SK-N-SH treated with all-trans-retinoic acid at 6 μM for 48 hours (cell line): ENCODE results near the gene UNC93B1.

ENCODE experiments used
- ATAC-seq: fragments of 200-7000 bp; cut with Tn5 transposase; 3 replicates; pipeline ENCODE4 v1.9.1; 2020; ENCODE audit warnings: mild to moderate bottlenecking, moderate library complexity
- ARNTL ChIP-seq: fragments of 450-650 bp; formaldehyde crosslinking; IDR thresholded peaks from 2 replicates; pipeline ENCODE4 v1.5.0; 2020; ENCODE audit warnings: low read depth, mild to moderate bottlenecking, moderate library complexity, borderline replicate concordance
- BACH2 ChIP-seq: fragments of 250-450 bp; sonication (Bioruptor Pico); IDR thresholded peaks from 2 replicates; pipeline ENCODE4 v1.9.0; 2021; ENCODE audit warnings: mild to moderate bottlenecking, borderline replicate concordance
- CSDC2 ChIP-seq: fragments of 250-450 bp; sonication (Bioruptor Pico); IDR thresholded peaks from 2 replicates; pipeline ENCODE4 v1.5.0; 2020; ENCODE audit warnings: mild to moderate bottlenecking, moderate library complexity
- ESRRG ChIP-seq: fragments of 250-450 bp; sonication (Bioruptor Pico); IDR thresholded peaks from 2 replicates; pipeline ENCODE4 v1.6.1; 2021; ENCODE audit warnings: mild to moderate bottlenecking
- GLIS3 ChIP-seq: fragments of 250-450 bp; sonication (Bioruptor Pico); IDR thresholded peaks from 2 replicates; pipeline ENCODE4 v1.5.0; 2020; ENCODE audit warnings: mild to moderate bottlenecking, moderate library complexity
- ISL1 ChIP-seq: fragments of 250-450 bp; sonication (Bioruptor Pico); IDR thresholded peaks from 2 replicates; pipeline ENCODE4 v2.1.2; 2022; ENCODE audit warnings: mild to moderate bottlenecking, moderate library complexity
- POU6F1 ChIP-seq: fragments of 250-450 bp; sonication (Bioruptor Pico); IDR thresholded peaks from 2 replicates; pipeline ENCODE4 v1.8.0; 2021; ENCODE audit warnings: low read depth, mild to moderate bottlenecking, moderate library complexity, borderline replicate concordance
- PPARA ChIP-seq: fragments of 250-450 bp; sonication (Bioruptor Pico); IDR thresholded peaks from 2 replicates; pipeline ENCODE4 v1.5.0; 2020; ENCODE audit warnings: mild to moderate bottlenecking, borderline replicate concordance
- RARB ChIP-seq: fragments of 250-450 bp; sonication (Bioruptor Pico); IDR thresholded peaks from 2 replicates; pipeline ENCODE4 v1.8.0; 2021; ENCODE audit warnings: mild to moderate bottlenecking, moderate library complexity
- SNAI2 ChIP-seq: fragments of 250-450 bp; sonication (Bioruptor Pico); IDR thresholded peaks from 2 replicates; pipeline ENCODE4 v1.5.0; 2020; ENCODE audit warnings: mild to moderate bottlenecking, moderate library complexity
- TCF4 ChIP-seq: fragments of 250-450 bp; sonication (Bioruptor Pico); IDR thresholded peaks from 2 replicates; pipeline ENCODE4 v1.8.0; 2021; ENCODE audit warnings: mild to moderate bottlenecking, moderate library complexity, borderline replicate concordance
- TSHZ2 ChIP-seq: fragments of 250-450 bp; sonication (Bioruptor Pico); IDR thresholded peaks from 2 replicates; pipeline ENCODE4 v1.5.0; 2020; ENCODE audit warnings: mild to moderate bottlenecking, moderate library complexity
- ZFP30 ChIP-seq: fragments of 450-650 bp; formaldehyde crosslinking; IDR thresholded peaks from 2 replicates; pipeline ENCODE4 v1.5.0; 2022; ENCODE audit warnings: mild to moderate bottlenecking, moderate library complexity
- ZNF565 ChIP-seq: fragments of 450-650 bp; formaldehyde crosslinking; conservative IDR thresholded peaks from 2 replicates; pipeline ENCODE4 v1.5.0; 2020; ENCODE audit warnings: low read depth, mild to moderate bottlenecking, moderate library complexity
- ZNF70 ChIP-seq: fragments of 450-650 bp; formaldehyde crosslinking; IDR thresholded peaks from 2 replicates; pipeline ENCODE4 v1.5.0; 2020; ENCODE audit warnings: mild to moderate bottlenecking, moderate library complexity
- ZNF8 ChIP-seq: fragments of 450-650 bp; formaldehyde crosslinking; IDR thresholded peaks from 2 replicates; pipeline ENCODE4 v1.5.0; 2020; ENCODE audit warnings: mild to moderate bottlenecking, moderate library complexity
- TF ChIP-seq, protein P1 (sequence below): fragments of 250-450 bp; sonication (Bioruptor Pico); IDR thresholded peaks from 2 replicates; pipeline ENCODE4 v1.5.1; 2021; ENCODE audit warnings: mild to moderate bottlenecking, moderate library complexity

The UNC93B1 gene

DNA sequence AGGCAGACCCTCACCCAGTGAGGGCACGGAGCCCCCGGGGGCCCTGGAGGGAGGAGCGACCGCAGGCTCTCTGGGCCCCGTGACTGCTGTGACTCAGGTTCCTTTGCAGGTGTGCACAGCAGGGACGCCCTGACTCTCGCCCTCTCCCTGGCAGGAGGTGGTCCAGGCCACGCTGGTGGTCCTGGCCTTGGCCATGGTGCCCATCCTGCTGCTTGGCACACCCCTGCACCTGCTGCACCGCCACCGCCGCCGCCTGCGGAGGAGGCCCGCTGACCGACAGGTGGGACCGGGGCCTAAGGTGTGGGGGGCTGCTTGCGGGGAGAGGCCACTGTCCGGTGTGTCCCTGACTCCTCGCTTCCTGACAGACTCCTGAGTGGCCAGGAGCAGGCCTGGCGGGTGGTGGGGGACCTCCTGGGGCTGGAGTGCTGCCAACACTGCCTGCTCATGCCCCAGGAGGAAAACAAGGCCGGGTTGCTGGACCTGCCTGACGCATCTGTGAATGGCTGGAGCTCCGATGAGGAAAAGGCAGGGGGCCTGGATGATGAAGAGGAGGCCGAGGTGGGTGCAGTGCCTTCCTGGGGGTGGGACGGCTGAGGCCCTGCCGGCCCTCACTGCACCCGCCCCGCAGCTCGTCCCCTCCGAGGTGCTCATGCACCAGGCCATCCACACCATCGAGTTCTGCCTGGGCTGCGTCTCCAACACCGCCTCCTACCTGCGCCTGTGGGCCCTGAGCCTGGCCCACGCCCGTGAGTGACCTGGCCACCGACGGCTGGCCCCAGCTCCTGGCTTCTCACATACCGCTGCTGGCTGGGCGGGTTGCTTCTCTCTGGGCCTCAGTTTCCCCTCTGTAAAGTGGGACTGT lies 45.8 kb upstream of the UNC93B1 start (continued):
- TF ChIP-seq TSHZ2 (CRISPR knock-in tag) (no peak), ZNF565 (CRISPR knock-in tag) (no peak), RARB (CRISPR knock-in tag) (no peak), ISL1 (CRISPR knock-in tag) (no peak), ZNF70 (CRISPR knock-in tag) (no peak)
- TF ChIP-seq, protein P1, sequence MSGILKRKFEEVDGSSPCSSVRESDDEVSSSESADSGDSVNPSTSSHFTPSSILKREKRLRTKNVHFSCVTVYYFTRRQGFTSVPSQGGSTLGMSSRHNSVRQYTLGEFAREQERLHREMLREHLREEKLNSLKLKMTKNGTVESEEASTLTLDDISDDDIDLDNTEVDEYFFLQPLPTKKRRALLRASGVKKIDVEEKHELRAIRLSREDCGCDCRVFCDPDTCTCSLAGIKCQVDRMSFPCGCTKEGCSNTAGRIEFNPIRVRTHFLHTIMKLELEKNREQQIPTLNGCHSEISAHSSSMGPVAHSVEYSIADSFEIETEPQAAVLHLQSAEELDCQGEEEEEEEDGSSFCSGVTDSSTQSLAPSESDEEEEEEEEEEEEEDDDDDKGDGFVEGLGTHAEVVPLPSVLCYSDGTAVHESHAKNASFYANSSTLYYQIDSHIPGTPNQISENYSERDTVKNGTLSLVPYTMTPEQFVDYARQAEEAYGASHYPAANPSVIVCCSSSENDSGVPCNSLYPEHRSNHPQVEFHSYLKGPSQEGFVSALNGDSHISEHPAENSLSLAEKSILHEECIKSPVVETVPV (CRISPR knock-in tag) = no peak

DNA sequence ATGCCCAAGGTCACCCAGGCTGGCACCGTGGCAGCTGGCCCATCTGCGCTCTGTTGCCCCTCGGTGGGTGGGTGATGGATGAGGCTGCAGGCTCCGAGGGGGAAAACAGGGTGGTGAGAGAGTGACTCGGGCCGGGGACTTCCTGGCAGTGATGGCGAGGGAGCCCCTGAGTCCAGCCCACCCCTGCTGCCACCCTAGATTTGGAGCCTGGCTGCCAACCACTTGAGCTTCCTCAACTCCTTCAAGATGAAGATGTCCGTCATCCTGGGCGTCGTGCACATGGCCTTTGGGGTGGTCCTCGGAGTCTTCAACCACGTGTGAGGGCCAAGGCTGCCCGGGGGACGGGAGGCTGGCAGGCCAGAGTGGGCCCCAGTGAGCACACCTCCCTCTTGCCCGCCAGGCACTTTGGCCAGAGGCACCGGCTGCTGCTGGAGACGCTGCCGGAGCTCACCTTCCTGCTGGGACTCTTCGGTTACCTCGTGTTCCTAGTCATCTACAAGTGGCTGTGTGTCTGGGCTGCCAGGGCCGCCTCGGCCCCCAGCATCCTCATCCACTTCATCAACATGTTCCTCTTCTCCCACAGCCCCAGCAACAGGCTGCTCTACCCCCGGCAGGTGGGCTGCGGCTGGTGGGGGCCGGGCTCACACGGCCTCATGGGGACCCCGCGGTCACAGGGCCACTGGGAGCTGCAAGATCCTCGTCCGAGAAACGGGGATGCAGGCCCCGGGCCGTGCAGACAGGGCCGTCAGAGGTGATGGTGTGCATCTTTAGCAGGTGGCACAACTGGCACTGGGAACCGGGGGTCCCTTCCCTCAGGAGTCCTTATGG lies 45.0 kb upstream of the UNC93B1 start:
- ATAC-seq = no peak
- TF ChIP-seq GLIS3 (CRISPR knock-in tag) (no peak), TCF4 (CRISPR knock-in tag) (no peak), ZFP30 (CRISPR knock-in tag) (no peak), ESRRG (CRISPR knock-in tag) (no peak), ZNF8 (CRISPR knock-in tag) (no peak), ZNF565 (CRISPR knock-in tag) (no peak), POU6F1 (CRISPR knock-in tag) (no peak)
- TF ChIP-seq, protein P1 (CRISPR knock-in tag) = no peak

GRCh38 chr11:68047437-68048290 lies 43.8 kb upstream of the UNC93B1 start:
- no peak for TF ChIP-seq BACH2 (CRISPR knock-in tag)
- no peak for ATAC-seq

DNA sequence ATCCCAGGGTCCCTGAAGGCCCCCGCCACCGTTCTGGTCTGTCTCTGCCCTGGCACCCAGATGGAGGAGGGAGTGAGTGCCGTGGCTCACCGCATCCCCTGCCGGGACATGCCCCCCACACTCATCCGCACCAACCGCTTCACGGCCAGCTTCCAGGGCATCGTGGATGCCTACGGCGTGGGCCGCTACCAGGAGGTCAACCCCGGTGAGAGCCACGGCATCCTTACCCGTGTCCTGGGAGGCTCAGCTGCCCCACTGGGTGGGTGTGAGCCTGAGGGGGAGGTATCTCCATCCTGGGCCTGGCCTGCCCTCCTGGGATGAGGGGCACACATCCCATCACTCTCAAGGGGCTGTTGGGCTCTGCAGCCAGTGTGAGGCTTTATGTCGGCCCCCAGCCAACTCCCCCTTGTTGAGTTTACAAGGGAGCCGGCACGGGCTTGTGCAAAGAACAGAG lies 41.0 kb upstream of the UNC93B1 start:
- no peak for ATAC-seq
- TF ChIP-seq ZFP30 (CRISPR knock-in tag) = no peak

- no peak for ATAC-seq
- TF ChIP-seq ZNF70 (CRISPR knock-in tag) = no peak
- TF ChIP-seq ARNTL (CRISPR knock-in tag) = no peak
- no peak for TF ChIP-seq CSDC2 (CRISPR knock-in tag)
- no peak for TF ChIP-seq PPARA (CRISPR knock-in tag)
- TF ChIP-seq ZNF8 (CRISPR knock-in tag) = no peak
- TF ChIP-seq SNAI2 = no peak
- TF ChIP-seq POU6F1 (CRISPR knock-in tag) = no peak
- TF ChIP-seq TSHZ2 (CRISPR knock-in tag) = no peak
Observed at GRCh38 chr11:68044145-68044813, 40.4 kb upstream of the UNC93B1 start.
